NCI-H146 treated with DMSO at 0.1 percent for 48 hours (cell line): Measurements from ENCODE around the gene SLC22A31.

Experiments used
- DNase-seq: peaks from one replicate; lab custom pipeline; 2025; ENCODE audit not compliant: unreplicated experiment; lab: John Stamatoyannopoulos, UW

Gene SLC22A31

GRCh38 chr16:89150981-89151380, 49.4 kb downstream of the SLC22A31 start:
- no peak for DNase-seq

- no peak for DNase-seq
These were observed 50.1 kb downstream of the SLC22A31 start for GRCh38 chr16:89150090-89150835.

GRCh38 chr16:89149386-89149785, 51.0 kb downstream of the SLC22A31 start:
- no peak for DNase-seq

GRCh38 chr16:89147085-89147817, 53.1 kb downstream of the SLC22A31 start:
- DNase-seq: no peak

GRCh38 chr16:89146211-89147005, 53.9 kb downstream of the SLC22A31 start:
- no peak for DNase-seq
